NCI-H146 (cell line): ENCODE results near the gene SPOCK1.

ENCODE experiments used
- DNase-seq: peaks from one replicate; lab custom pipeline; 2025; lab: John Stamatoyannopoulos, UW

Gene SPOCK1

DNA sequence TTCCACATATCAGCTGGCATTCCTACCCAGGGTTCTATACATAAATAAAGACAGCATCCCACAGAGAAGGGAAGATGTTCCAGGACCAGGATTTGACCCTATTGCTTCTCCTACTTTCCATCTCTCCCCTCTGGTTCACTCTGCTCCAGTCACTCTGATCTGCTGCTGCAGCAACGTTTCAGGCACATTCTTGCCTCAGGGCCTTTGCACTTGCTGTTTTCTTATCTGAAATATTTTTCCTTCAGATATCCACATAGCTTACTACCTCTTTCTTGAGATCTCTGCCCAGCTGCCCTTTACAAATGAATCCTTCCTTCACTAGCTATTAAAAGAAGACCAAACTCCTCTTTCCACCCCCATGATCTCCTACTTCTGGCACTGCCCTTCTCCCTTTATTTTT lies 204.5 kb downstream of the SPOCK1 start:
- no peak for DNase-seq

DNA sequence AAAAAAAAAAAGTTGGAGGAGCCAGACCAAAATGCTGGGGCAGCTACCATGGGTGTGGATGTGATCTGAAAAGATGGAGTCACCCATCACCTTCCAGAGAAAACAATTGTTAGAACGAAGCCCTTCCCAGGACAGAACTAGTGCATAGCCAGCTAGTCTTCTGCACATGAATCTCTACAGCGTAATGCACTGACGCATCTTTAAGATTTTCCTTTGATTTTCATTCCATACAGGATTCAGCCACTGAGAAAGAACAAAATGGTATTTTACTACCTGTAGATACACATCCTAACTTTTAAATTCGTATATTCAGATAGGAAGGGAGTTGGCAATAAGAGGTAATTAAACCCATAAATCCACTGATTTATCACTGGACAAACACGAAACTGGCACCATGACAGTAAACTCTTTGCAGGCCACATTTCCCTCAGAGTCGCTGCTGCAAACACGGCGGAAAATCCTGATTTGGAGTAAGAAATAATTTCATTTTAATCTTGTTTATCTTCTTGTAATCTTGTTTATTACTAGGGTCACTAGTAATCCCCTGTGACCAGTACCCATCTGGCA lies 206.6 kb downstream of the SPOCK1 start:
- no peak for DNase-seq

DNA sequence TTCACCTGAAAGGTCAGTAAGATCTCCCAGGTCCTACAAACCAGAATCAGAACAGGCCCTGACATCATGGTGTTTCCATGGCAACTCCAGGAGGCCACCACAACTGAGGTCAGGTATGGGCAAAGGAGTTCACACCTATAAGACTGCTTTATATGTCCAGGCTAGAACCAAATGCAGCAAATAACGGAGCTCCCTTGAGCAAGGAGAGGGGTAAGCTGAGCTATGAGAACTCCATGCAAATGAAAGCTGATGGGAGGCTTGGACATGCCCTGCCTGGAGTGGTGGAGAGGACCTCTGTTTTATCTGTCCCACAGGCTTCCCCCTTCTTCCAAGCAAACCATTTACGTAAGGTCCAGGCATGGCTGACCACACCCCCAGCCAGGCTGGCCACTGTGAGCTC lies 207.7 kb downstream of the SPOCK1 start:
- DNase-seq, result no peak

DNA sequence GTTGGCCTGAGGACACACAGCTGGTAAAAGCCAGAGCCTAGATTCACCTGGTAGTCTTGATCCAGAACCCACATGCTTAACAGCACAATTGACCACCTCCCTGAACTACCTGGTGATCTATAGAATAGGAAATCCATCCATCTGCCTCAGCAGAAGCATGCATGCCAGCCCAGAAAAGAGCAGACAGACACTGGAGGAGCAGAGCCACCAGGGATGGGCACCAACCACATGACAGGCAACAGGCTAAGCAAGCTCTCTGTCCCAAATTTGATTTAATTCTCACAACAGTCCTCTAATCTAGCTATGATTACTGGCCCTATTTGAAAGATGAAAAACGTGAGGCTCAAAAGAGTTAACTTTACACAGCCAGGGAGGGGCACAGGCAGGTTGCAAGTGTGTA lies 208.1 kb downstream of the SPOCK1 start:
- DNase-seq, result no peak

DNA sequence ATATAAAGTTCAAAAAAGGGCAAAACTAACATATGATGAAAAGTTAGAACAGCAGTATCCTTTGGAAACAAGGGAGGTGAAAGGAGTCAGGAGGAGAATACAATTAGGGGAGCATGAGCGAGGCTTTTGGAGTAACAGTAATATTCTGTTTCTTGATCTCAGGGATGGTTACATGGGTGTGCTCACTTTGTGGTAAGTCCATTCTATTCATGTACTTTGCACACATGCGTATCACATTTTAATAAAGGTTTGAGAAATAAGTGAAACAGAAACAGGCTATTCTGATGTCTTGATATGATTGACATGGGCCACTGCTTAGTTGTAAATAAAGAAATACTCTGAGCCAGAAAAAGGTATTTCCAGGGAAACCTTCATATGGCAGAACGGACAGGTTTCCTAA lies 208.8 kb downstream of the SPOCK1 start:
- DNase-seq, result no peak

DNA sequence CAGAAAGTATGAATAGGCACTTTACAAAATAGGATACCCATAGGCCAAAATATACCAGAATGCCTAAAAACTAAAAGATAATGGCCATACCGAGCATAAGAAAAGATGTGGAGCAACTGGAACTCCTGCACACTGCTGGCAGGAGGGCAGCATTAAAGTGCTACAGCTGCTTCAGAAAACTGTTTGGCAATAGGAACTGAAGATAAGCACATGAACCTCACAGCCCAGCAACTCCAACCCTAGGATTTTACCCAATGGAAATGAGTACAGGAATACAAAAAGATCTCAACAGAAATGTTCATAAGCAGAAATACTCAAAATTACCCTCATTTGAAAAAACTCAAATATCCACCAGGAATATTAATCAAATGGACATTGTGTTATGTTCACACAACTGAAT lies 209.3 kb downstream of the SPOCK1 start:
- DNase-seq, result no peak

DNA sequence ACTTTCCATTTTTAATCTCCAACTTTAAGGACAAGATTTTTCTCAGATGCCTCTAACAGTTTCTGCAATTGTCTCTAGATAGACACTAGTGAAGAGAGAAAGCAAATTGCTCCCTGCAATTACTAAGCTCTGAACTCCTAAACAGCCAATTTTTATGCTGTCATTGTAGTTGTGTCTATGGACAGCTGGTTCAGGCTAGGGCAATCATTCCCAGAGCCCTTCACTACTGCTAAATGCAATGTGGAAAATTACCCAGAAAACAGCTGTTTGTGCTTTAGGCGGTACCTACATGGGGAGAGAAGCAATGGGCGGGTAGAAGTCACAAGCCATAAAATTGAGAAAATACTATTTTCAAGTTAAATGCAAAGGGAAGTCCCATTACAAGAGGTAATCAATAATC lies 211.6 kb downstream of the SPOCK1 start:
- DNase-seq, result no peak

DNA sequence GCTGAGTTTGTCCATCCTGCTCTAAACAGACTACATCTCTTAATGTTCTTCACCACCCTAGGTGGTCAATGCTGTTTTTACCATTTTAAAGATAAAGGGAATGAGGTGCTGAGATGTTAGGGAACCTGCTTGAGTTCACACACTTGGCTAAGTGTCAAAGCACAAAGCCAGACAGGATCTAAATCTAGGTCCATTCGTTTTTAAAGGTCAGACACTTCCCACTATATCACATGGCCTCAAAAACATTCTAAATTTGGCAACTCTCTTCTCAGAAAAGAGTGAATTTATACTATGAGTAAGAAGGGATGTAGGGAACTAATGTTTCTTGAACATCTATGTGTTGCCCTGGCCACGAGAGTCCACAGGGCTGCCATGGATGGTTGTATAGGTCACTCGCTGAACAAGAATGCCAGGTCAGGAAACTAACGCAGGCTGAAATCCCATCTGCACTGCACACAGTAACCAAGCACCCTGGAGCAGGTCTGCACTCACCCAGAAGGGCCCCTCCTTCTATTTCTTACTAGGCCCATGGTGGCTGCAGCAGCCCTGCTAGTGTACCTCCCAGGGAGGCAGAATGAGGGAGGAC lies 213.0 kb downstream of the SPOCK1 start:
- no peak for DNase-seq

DNA sequence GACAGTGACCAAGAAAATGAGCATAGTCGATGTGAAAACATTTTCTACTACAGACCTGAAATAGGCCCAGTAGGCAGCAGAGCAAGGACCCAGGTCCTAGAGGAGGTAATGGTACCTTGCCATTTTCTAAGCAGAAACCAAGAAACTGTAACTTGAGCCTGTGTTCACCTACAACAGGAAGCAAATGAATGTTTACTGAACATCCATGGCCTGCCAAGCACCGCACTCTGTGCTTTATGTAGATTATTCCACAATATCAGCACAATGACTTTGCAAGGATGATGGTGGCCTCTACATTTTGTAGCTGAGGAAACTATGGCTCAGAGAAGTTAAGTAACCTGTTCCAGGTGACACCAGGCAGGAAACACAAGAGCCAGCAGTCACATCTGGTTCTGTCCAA lies 215.3 kb downstream of the SPOCK1 start:
- DNase-seq, result peak; percentile 3

DNA sequence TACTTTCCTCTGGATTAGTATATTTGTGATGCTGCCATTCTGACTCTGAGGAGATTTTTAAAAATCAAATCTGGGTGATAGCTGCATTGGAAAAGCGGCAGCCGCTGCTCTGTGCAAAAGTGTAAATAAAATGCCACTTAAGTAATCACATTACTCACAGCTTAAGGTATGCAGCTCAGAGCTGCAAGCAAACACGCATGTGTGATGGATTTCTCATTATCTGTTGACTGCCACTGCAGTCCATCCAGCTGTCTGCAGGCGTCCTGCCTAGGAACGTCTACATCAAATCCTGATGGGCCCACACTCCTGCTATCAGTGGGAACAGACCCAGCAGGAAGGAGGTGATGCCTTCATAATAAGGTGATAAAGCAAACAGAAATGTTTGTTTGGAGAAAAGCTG lies 216.9 kb downstream of the SPOCK1 start:
- peak; percentile 32 for DNase-seq

DNA sequence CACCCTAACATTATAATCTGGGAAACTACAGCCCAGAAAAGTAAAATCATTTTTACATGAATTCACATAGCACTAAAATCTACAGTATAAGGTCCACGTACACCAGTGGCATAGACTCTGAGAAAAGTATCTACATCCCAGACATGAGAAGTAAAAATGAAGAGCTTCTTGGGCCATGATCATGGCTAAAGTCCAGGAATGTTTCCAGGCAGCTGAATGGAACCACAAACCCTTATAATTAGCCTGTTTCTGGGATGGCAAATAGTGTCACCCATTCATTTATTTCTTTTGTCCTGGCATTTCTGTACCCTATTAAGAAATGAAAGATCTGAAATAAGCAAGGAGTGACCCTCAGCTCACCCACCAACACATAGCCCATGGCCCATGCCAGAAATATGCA lies 217.9 kb downstream of the SPOCK1 start:
- no peak for DNase-seq

DNA sequence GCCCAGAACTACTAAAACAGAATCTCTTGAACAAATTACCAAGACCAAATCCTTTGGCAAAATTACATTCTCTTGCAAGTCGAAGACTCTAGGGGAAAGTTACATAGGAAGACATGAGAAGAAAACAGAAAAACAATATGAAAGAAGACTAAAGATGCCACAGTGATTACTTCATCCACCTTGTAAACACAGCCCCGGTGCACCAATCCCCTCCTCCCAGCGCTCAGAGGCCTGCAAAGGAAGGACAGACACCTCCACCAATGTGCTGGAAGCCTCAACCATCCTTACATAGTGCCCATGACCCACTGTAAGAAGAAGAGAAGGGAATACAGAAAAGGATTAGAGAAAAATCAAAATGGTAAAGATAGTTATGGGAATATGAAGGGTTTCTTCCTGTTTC lies 218.5 kb downstream of the SPOCK1 start:
- no peak for DNase-seq

DNA sequence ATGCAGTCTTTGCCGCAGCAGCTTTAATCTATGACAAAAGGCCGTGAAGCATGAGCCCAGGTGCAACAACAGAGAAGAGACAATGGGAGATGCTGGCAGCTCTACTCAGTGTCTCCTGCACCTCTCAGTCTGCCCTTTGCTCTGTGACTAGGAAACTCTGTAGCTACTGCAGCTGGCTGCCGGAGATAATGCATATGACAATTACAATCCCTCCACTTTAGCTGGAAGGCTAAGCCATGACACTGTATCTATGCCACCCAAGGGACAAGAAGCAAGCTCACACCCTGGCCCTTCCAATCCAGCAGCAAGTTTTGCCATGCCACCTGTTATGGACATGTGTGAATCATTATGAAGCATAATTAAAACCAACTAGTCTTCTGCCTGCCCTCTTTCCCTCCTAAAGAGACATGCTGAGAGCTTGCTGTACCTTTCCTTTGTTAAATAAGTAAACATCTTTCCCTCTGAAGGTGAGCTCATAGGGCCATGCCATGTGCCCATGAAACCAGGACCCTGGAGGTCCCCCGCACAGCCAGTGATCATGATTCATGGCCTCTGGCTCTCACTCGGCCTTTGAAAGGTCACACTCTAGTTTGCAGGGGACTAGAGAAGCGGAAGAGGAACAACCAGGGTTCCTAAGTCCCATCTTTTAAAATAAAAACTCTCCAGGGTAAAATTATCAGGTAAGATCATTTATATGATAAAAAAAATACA lies 219.4 kb downstream of the SPOCK1 start:
- DNase-seq, result peak; percentile 90

DNA sequence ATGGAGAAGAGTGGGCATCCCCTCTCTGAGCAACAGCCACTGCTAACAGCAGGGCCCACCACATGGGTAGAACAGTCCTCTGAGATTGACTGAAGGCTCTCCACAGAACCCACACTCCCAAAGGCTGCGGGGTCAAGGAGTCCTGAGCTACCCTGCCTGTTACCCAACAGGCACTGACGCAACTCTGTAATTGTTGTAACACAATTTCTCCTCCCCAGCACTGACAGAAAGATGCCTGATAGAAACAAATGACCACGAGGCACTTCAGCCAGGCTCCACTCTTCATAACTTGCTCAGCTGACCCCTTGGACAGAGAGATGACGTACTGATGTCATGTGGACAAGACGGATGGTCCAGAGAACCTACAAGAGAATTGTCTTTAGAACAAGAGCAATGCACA lies 220.7 kb downstream of the SPOCK1 start:
- no peak for DNase-seq

DNA sequence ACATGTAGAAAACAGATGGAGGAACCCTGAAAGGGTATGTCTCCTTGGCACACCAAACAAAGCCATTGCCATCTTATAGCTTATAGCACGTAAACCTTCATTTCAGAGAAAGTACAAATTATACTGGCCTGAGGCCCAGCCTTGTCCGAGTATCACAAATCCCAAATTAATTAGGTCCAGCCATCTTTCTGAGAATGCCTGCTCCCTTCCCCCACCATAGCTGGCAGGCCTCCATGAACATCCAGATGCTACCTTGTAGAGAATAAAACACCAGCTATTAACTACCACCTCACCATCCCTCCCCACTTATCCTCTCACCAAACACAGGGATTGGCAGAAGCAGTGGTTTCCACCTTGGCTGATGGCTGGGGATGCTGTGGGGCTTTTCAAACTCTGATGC lies 224.0 kb downstream of the SPOCK1 start:
- no peak for DNase-seq

DNA sequence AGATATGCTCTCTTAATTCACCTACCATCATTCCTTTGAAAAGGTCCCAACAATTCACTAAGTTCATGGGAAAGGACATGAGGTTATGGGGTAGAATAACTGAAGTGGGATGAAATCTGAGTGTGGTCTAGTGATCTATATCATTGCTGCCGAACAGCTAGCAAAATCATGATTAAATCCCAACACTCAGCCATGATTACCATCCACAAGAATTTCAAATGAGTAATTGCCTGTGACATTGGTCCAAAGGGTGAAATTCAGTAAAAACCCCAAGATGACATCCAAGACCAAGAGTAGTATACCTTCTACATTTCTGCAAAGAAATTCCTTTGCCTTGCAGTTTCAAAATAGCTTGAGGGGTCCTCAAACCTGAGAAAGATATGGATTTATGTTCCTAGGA lies 225.6 kb downstream of the SPOCK1 start:
- DNase-seq, result no peak

DNA sequence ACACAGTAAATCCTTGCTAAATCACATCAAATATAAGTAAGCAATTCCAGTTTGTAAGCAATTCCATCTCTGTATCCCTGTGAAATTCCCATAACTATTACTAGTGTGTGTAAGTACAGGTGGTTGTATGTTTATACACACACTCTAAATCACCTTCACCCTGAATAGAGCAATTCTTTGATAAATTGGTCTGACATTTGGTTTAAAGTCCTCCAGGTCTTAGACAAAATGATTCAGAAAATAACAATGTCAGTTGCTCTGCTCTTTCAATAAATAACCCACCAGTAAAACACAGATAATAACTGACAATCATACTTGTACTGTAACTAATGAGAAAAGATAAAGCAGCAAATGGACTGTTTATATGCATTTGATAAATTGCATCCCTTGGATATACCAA lies 226.3 kb downstream of the SPOCK1 start:
- DNase-seq, result no peak

DNA sequence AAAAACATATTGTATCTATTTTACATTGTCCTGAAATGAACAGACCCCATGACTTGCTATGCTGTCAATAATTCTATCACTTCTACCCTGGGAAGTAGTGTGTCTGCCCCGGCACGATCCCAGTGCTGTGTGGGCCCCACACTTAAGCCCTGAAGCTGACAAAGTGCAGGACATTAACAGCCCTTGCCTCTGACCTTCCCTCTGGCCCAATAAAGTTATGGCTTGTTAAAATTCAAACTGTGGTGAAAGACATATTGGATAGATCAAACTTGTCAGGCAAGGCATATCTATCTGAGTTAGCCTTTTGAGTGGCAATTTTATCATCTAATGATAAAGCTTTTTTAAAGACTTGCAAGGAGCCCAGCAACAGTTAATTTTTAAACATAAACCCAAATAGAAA lies 229.2 kb downstream of the SPOCK1 start:
- no peak for DNase-seq

DNA sequence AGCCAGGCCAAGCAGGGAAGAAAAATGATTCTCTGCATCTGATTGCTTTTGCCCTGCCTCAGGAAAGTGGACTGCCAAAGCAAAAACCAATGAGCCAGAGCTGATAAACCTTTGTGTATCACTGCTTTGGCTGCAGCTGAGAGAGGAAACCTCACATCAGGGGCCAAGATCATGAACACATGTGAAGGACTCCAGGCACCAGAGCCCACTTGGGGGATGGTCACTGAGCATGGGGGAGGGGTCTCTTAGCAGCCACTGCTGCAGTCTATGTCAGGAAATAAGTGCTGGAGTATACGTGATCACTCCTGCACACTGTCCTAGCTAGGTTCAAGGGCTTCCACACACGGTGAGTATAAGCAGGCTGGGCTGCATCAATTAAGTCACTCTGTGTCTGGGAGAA lies 229.9 kb downstream of the SPOCK1 start:
- DNase-seq, result no peak

DNA sequence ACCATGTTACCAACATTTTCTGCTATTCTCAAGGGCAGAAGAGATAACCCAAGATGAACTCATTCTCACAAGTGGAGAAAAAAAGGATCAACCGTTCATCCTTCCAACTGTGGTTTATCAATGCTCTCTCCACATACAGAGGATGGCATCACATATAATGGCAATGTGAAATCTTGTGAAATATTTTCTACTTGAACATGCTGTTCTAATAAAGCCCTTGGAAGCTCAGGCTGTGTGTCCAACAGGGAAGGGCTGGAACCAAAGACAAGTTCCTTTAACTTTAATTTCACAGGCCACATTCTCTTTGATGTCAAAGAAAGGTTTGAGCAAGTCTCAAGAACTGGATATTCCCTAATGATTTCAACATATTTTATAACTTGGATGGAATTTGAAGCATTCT lies 230.5 kb downstream of the SPOCK1 start:
- no peak for DNase-seq

DNA sequence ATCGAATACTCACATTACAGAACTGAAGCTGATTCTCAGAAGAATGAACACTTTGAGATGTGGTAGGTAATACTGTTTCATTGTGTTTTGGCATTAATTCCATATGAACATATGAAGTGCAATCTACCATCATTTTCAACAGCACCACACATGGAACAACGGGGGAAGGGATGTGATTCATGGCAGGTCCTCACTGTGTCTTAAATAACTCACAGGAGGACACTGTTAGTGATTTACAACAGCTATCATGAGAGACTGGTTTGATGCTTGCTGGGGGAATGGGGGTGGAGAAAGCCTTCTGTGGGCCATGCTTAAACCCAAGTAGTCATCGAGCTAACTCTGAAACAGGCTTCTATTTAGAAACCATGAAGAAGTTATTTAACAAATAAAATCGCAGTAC lies 232.9 kb downstream of the SPOCK1 start:
- no peak for DNase-seq

DNA sequence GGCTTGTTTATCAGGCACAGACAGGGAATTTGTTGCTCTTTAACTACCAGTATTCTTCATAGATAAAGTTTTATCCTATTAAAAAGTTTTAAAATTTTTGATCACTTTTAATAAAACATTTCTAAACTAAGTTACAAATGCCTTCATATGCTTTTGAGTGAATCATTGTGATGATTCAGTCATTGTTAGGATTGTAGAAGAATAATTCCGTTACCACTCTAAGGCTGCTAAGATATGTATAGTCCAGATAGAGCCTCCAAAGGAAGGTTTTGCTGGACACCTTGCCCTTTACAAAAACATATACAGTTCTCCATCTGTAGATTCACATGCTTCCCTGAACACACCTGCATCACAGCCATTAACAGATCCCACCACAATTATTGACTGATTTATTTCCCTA lies 233.7 kb downstream of the SPOCK1 start:
- DNase-seq, result no peak

DNA sequence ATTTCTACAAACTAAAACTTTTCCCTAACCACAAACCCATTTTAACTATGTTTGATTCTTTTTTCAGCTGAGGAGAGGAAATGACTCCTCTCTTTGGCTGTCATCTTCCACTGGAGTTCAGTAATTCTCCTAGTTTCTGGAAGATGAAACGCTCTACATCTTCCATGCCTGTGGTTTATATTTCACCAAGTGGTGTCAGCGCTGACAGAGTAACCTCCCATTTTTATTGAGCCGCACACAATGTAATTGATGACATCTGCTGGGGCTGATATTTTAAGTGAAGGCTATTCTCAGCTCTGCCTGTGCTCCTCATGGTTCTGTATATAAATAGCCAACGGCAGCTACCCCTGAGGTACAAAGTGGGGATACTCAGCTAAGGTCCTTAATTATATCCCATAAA lies 234.6 kb downstream of the SPOCK1 start:
- no peak for DNase-seq

DNA sequence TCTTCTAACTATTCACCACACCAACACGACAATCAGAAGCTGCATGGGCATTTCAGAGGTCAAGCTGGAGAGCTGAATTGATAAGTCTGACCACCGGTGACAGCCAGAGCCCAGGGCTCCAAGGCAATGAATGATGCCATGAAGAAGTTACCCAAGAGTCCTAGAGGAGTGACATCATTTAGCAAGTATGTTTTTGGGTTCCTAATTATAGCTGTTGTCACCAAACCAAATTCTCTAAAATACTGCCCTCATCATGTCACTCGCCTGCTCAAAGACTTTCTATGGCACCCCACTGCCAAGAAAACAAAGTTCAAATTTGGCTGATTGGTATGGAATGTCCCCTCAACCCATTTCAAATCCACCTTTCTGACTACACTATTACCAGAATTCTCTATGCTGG lies 235.1 kb downstream of the SPOCK1 start:
- DNase-seq, result no peak
